H9 (cell line): Measurements from ENCODE around the gene SCRG1. TPM values are rescaled to one million over a fixed set of nuclear protein-coding genes. Genes with fewer than 3 reads are reported as not detected.

Experiments used
- DNase-seq: peaks from one replicate; pipeline ENCODE4 v3.0.0-alpha.2; 2017
- H2AFZ ChIP-seq: one replicate; pipeline ENCODE4 v1.6.1; 2013; ENCODE audit warnings: mild to moderate bottlenecking, low read length, control low read depth, moderate library complexity
- H2AK5ac ChIP-seq: 2 replicates; pipeline ENCODE4 v1.6.1; 2013; ENCODE audit warnings: low read length, control low read depth, mixed read lengths; ENCODE audit not compliant: insufficient read length
- H2BK120ac ChIP-seq: one replicate; pipeline ENCODE4 v1.6.1; 2013; ENCODE audit warnings: low read depth, mild to moderate bottlenecking, low read length, control low read depth, inconsistent platforms; ENCODE audit not compliant: poor library complexity, severe bottlenecking
- H2BK12ac ChIP-seq: 2 replicates; pipeline ENCODE4 v1.6.1; 2013; ENCODE audit warnings: low read length, control low read depth, mixed read lengths, low read depth; ENCODE audit not compliant: insufficient read length
- H2BK15ac ChIP-seq: 2 replicates; pipeline ENCODE4 v1.6.1; 2013; ENCODE audit warnings: low read depth, low read length, control low read depth
- H2BK20ac ChIP-seq: one replicate; pipeline ENCODE4 v1.6.1; 2013; ENCODE audit warnings: low read depth, mild to moderate bottlenecking, low read length, control low read depth, inconsistent platforms; ENCODE audit not compliant: poor library complexity, severe bottlenecking
- H2BK5ac ChIP-seq: 2 replicates; pipeline ENCODE4 v1.6.1; 2013; ENCODE audit warnings: low read length, control low read depth, mixed read lengths; ENCODE audit not compliant: insufficient read length
- H3K14ac ChIP-seq: 2 replicates; pipeline ENCODE4 v1.6.1; 2013; ENCODE audit warnings: low read length, control low read depth; ENCODE audit not compliant: insufficient read depth
- H3K18ac ChIP-seq: 2 replicates; pipeline ENCODE4 v1.6.1; 2013; ENCODE audit warnings: low read depth, mild to moderate bottlenecking, mixed read lengths, low read length, control low read depth; ENCODE audit not compliant: insufficient read length
- H3K23ac ChIP-seq: 2 replicates; pipeline ENCODE4 v1.6.1; 2013; ENCODE audit warnings: low read length, control low read depth, mixed read lengths, low read depth; ENCODE audit not compliant: insufficient read length
- H3K23me2 ChIP-seq: 2 replicates; pipeline ENCODE4 v1.6.1; 2013; ENCODE audit warnings: low read depth, mild to moderate bottlenecking, mixed read lengths, low read length, control low read depth; ENCODE audit not compliant: insufficient read length, poor library complexity, severe bottlenecking
- H3K27ac ChIP-seq: 2 replicates; pipeline ENCODE4 v1.5.1; 2013; ENCODE audit warnings: low read length, control low read depth, mixed read lengths, low read depth; ENCODE audit not compliant: insufficient read length
- H3K27me3 ChIP-seq: 2 replicates; pipeline ENCODE4 v1.6.1; 2013; ENCODE audit warnings: low read length, control low read depth, inconsistent platforms; ENCODE audit not compliant: insufficient read depth
- H3K4ac ChIP-seq: 2 replicates; pipeline ENCODE4 v1.6.1; 2013; ENCODE audit warnings: low read depth, mild to moderate bottlenecking, control low read depth, inconsistent platforms, low read length, moderate library complexity
- H3K4me1 ChIP-seq: 2 replicates; pipeline ENCODE4 v1.6.1; 2013; ENCODE audit warnings: low read length, control low read depth, inconsistent platforms; ENCODE audit not compliant: insufficient read depth
- H3K4me2 ChIP-seq: 2 replicates; pipeline ENCODE4 v1.6.1; 2013; ENCODE audit warnings: low read length, control low read depth, mixed read lengths; ENCODE audit not compliant: insufficient read length, insufficient read depth
- H3K56ac ChIP-seq: 2 replicates; pipeline ENCODE4 v1.6.1; 2013; ENCODE audit warnings: low read depth, mild to moderate bottlenecking, mixed read lengths, low read length, control low read depth; ENCODE audit not compliant: insufficient read length
- H3K79me1 ChIP-seq: 2 replicates; pipeline ENCODE4 v1.6.1; 2013; ENCODE audit warnings: low read depth, mild to moderate bottlenecking, moderate library complexity, low read length, control low read depth, inconsistent platforms; ENCODE audit not compliant: insufficient read depth, poor library complexity, severe bottlenecking
- H3K79me2 ChIP-seq: 2 replicates; pipeline ENCODE4 v1.6.1; 2013; ENCODE audit warnings: low read length, control low read depth, inconsistent platforms; ENCODE audit not compliant: insufficient read depth
- H3K9ac ChIP-seq: 2 replicates; pipeline ENCODE4 v1.6.1; 2013; ENCODE audit warnings: low read length, control low read depth, mixed read lengths; ENCODE audit not compliant: insufficient read length; ENCODE audit errors: extremely low read depth
- H3K9me3 ChIP-seq: one replicate; pipeline ENCODE4 v1.6.1; 2013; ENCODE audit warnings: low read depth, low read length, inconsistent platforms; ENCODE audit not compliant: control insufficient read depth
- H3T11ph ChIP-seq: one replicate; pipeline ENCODE4 v1.6.1; 2013; ENCODE audit warnings: mild to moderate bottlenecking, low read length, control low read depth, inconsistent platforms
- H4K20me1 ChIP-seq: one replicate; pipeline ENCODE4 v1.6.1; 2013; ENCODE audit not compliant: control insufficient read depth, insufficient read length, insufficient read depth
- H4K5ac ChIP-seq: 2 replicates; pipeline ENCODE4 v1.6.1; 2013; ENCODE audit warnings: low read depth, mild to moderate bottlenecking, mixed read lengths, low read length, control low read depth; ENCODE audit not compliant: insufficient read length
- H4K8ac ChIP-seq: replicated peaks from 2 replicates; pipeline ENCODE4 v1.6.1; 2013; ENCODE audit warnings: low read length, control low read depth, mixed read lengths, low read depth; ENCODE audit not compliant: insufficient read length
- H4K91ac ChIP-seq: 2 replicates; pipeline ENCODE4 v1.6.1; 2013; ENCODE audit warnings: low read depth, mild to moderate bottlenecking, moderate library complexity, mixed read lengths, low read length, control low read depth; ENCODE audit not compliant: insufficient read length
- H3K27ac Mint-ChIP-seq, 3 experiments: 2 replicates in 2 of 3; 3 replicates in 1 of 3; pipeline ENCODE4 v1.8.0; 2020 to 2021; ENCODE audit warnings: mixed read lengths in 3 of 3, mild to moderate bottlenecking in 1 of 3, moderate library complexity in 1 of 3
- H3K27me3 Mint-ChIP-seq: 2 replicates; pipeline ENCODE4 v1.8.0; 2021; ENCODE audit warnings: low read depth, mild to moderate bottlenecking, moderate library complexity, mixed read lengths
- H3K36me3 Mint-ChIP-seq, 3 experiments: 2 replicates in 2 of 3; 3 replicates in 1 of 3; pipeline ENCODE4 v1.8.0; 2020 to 2021; ENCODE audit warnings: low read depth in 3 of 3, mixed read lengths in 3 of 3; ENCODE audit not compliant: insufficient read depth in 1 of 3
- H3K4me1 Mint-ChIP-seq, 2 experiments: 2 replicates each; pipeline ENCODE4 v1.8.0; 2020; ENCODE audit warnings: mixed read lengths in 2 of 2
- H3K4me3 Mint-ChIP-seq, 2 experiments: 2 replicates in 1 of 2; 3 replicates in 1 of 2; pipeline ENCODE4 v1.8.0; 2020 to 2021; ENCODE audit warnings: mild to moderate bottlenecking in 2 of 2, mixed read lengths in 2 of 2, moderate library complexity in 1 of 2
- H3K9me3 Mint-ChIP-seq, 2 experiments: 2 replicates in 1 of 2; 3 replicates in 1 of 2; pipeline ENCODE4 v1.8.0; 2020; ENCODE audit warnings: mild to moderate bottlenecking in 2 of 2, mixed read lengths in 2 of 2, moderate library complexity in 1 of 2
- CTCF ChIP-seq: fragments of 200-600 bp; sonication (generic); conservative IDR thresholded peaks from 3 replicates; pipeline ENCODE4 v1.8.0; 2021; ENCODE audit warnings: antibody characterized with exemption, mild to moderate bottlenecking
- WGBS: extraction: QIAGEN DNeasy Blood & Tissue Kit; methylation state at CpG from one replicate; pipeline ENCODE4 v1.1.7; 2013; ENCODE audit warnings: missing lambda C conversion rate, low lambda C conversion rate, mixed read lengths; ENCODE audit not compliant: insufficient read length; ENCODE audit errors: extremely low coverage; 5-methylcytosine and 5-hydroxymethylcytosine counted together
- total RNA-seq: library from RNA; stranded (reverse); gene quantifications from 2 replicates; pipeline ENCODE4 v1.2.1, GENCODE V29; 2021

The SCRG1 gene
- total RNA-seq, 1 experiment from 2014 or later: not detected

- Histone ChIP-seq H3K4me2 (no peak overlapping the region), H3K79me1 (no peaks in the 10 kb centered on the region), H3K14ac (no peak overlapping the region), H2AK5ac (no peak overlapping the region), H2AFZ (no peak overlapping the region), H2BK120ac (no peak overlapping the region), H3K18ac (no peak overlapping the region), H3K9me3 (no peaks in the 10 kb centered on the region), H3K27ac (no peak overlapping the region), H2BK5ac (no peak overlapping the region), H3K4me1 (peaks cover 3% of the 10 kb centered on the region; the same call in 1 of the 2 replicates), H3K56ac (no peak overlapping the region), H3K79me2 (no peaks in the 10 kb centered on the region), H4K5ac (no peak overlapping the region), H3T11ph (no peak overlapping the region), H4K20me1 (no peaks in the 10 kb centered on the region), H2BK12ac (no peak overlapping the region), H4K8ac (no peak overlapping the region), H3K9ac (no peak overlapping the region), H3K4ac (no peak overlapping the region), H2BK15ac (no peak overlapping the region), H4K91ac (no peak overlapping the region), H3K23me2 (no peaks in the 10 kb centered on the region), H3K27me3 (no peaks in the 10 kb centered on the region), H2BK20ac (no peak overlapping the region), H3K23ac (no peak overlapping the region)
- peaks cover 19 to 37% of the 10 kb centered on the region in 2 experiments for H3K4me1 Mint-ChIP-seq
- DNase-seq: no peak
- H3K27me3 Mint-ChIP-seq: no peaks in the 10 kb centered on the region
- no peak overlapping the region for H3K4me3 Mint-ChIP-seq
- no CpG with 5 or more reads among the region's 2 CpGs for WGBS
- H3K9me3 Mint-ChIP-seq: peaks cover 0 to 3% of the 10 kb centered on the region in 2 experiments; a peak in 2 of 5 replicates
- peaks cover 0 to 4% (median 2%) of the 10 kb centered on the region in 3 experiments; a peak in 1 of 7 replicates for H3K36me3 Mint-ChIP-seq
- 0 out of 7 replicates have a peak overlapping the region, but pooled peaks of 1 of the 3 experiments have one; percentile 28 for H3K27ac Mint-ChIP-seq
- no peak for TF ChIP-seq CTCF
Observed at GRCh38 chr4:173346074-173346473, 52.8 kb downstream of the SCRG1 start.
